Uterus (tissue), 2 donors: ENCODE measurements around the gene CDK15.

Experiments
- CTCF ChIP-seq, 4 experiments: fragments of 200-600 bp in 2 of 4; fragments of 450-650 bp in 2 of 4; sonication (generic) in 2 of 4; IDR thresholded peaks; one replicate each; pipeline ENCODE4 v1.5.1; 2016 to 2019; ENCODE audit warnings: antibody characterized with exemption in 4 of 4, mild to moderate bottlenecking in 2 of 4, moderate library complexity in 1 of 4
- POLR2A ChIP-seq, 2 donors: fragments of 450-650 bp; IDR thresholded peaks; one replicate each; pipeline ENCODE4 v1.6.1; 2016; ENCODE audit warnings: antibody characterized with exemption in 2 of 2, mild to moderate bottlenecking in 1 of 2, moderate library complexity in 1 of 2

GRCh38 chr2:201872591-201872990 is 66.3 kb downstream of the CDK15 start:
- TF ChIP-seq CTCF (IDR thresholded peaks at IDR 0.05) (no peak), POLR2A (IDR thresholded peaks at IDR 0.05) (no peak)
